H9 (cell line): ENCODE data around the gene WDR91. TPM values are rescaled to one million over a fixed set of nuclear protein-coding genes. Genes with fewer than 3 reads are reported as not detected.

Experiments
- DNase-seq: peaks from one replicate; pipeline ENCODE4 v3.0.0-alpha.2; 2017
- H2AFZ ChIP-seq: one replicate; pipeline ENCODE4 v1.6.1; 2013; ENCODE audit warnings: mild to moderate bottlenecking, low read length, control low read depth, moderate library complexity
- H2AK5ac ChIP-seq: 2 replicates; pipeline ENCODE4 v1.6.1; 2013; ENCODE audit warnings: low read length, control low read depth, mixed read lengths; ENCODE audit not compliant: insufficient read length
- H2BK120ac ChIP-seq: one replicate; pipeline ENCODE4 v1.6.1; 2013; ENCODE audit warnings: low read depth, mild to moderate bottlenecking, low read length, control low read depth, inconsistent platforms; ENCODE audit not compliant: poor library complexity, severe bottlenecking
- H2BK12ac ChIP-seq: 2 replicates; pipeline ENCODE4 v1.6.1; 2013; ENCODE audit warnings: low read length, control low read depth, mixed read lengths, low read depth; ENCODE audit not compliant: insufficient read length
- H2BK15ac ChIP-seq: 2 replicates; pipeline ENCODE4 v1.6.1; 2013; ENCODE audit warnings: low read depth, low read length, control low read depth
- H2BK20ac ChIP-seq: one replicate; pipeline ENCODE4 v1.6.1; 2013; ENCODE audit warnings: low read depth, mild to moderate bottlenecking, low read length, control low read depth, inconsistent platforms; ENCODE audit not compliant: poor library complexity, severe bottlenecking
- H2BK5ac ChIP-seq: 2 replicates; pipeline ENCODE4 v1.6.1; 2013; ENCODE audit warnings: low read length, control low read depth, mixed read lengths; ENCODE audit not compliant: insufficient read length
- H3K14ac ChIP-seq: 2 replicates; pipeline ENCODE4 v1.6.1; 2013; ENCODE audit warnings: low read length, control low read depth; ENCODE audit not compliant: insufficient read depth
- H3K18ac ChIP-seq: 2 replicates; pipeline ENCODE4 v1.6.1; 2013; ENCODE audit warnings: low read depth, mild to moderate bottlenecking, mixed read lengths, low read length, control low read depth; ENCODE audit not compliant: insufficient read length
- H3K23ac ChIP-seq: 2 replicates; pipeline ENCODE4 v1.6.1; 2013; ENCODE audit warnings: low read length, control low read depth, mixed read lengths, low read depth; ENCODE audit not compliant: insufficient read length
- H3K23me2 ChIP-seq: 2 replicates; pipeline ENCODE4 v1.6.1; 2013; ENCODE audit warnings: low read depth, mild to moderate bottlenecking, mixed read lengths, low read length, control low read depth; ENCODE audit not compliant: insufficient read length, poor library complexity, severe bottlenecking
- H3K27ac ChIP-seq: 2 replicates; pipeline ENCODE4 v1.5.1; 2013; ENCODE audit warnings: low read length, control low read depth, mixed read lengths, low read depth; ENCODE audit not compliant: insufficient read length
- H3K27me3 ChIP-seq: 2 replicates; pipeline ENCODE4 v1.6.1; 2013; ENCODE audit warnings: low read length, control low read depth, inconsistent platforms; ENCODE audit not compliant: insufficient read depth
- H3K4ac ChIP-seq: 2 replicates; pipeline ENCODE4 v1.6.1; 2013; ENCODE audit warnings: low read depth, mild to moderate bottlenecking, control low read depth, inconsistent platforms, low read length, moderate library complexity
- H3K4me1 ChIP-seq: 2 replicates; pipeline ENCODE4 v1.6.1; 2013; ENCODE audit warnings: low read length, control low read depth, inconsistent platforms; ENCODE audit not compliant: insufficient read depth
- H3K4me2 ChIP-seq: 2 replicates; pipeline ENCODE4 v1.6.1; 2013; ENCODE audit warnings: low read length, control low read depth, mixed read lengths; ENCODE audit not compliant: insufficient read length, insufficient read depth
- H3K56ac ChIP-seq: 2 replicates; pipeline ENCODE4 v1.6.1; 2013; ENCODE audit warnings: low read depth, mild to moderate bottlenecking, mixed read lengths, low read length, control low read depth; ENCODE audit not compliant: insufficient read length
- H3K79me1 ChIP-seq: 2 replicates; pipeline ENCODE4 v1.6.1; 2013; ENCODE audit warnings: low read depth, mild to moderate bottlenecking, moderate library complexity, low read length, control low read depth, inconsistent platforms; ENCODE audit not compliant: insufficient read depth, poor library complexity, severe bottlenecking
- H3K79me2 ChIP-seq: 2 replicates; pipeline ENCODE4 v1.6.1; 2013; ENCODE audit warnings: low read length, control low read depth, inconsistent platforms; ENCODE audit not compliant: insufficient read depth
- H3K9ac ChIP-seq: 2 replicates; pipeline ENCODE4 v1.6.1; 2013; ENCODE audit warnings: low read length, control low read depth, mixed read lengths; ENCODE audit not compliant: insufficient read length; ENCODE audit errors: extremely low read depth
- H3K9me3 ChIP-seq: one replicate; pipeline ENCODE4 v1.6.1; 2013; ENCODE audit warnings: low read depth, low read length, inconsistent platforms; ENCODE audit not compliant: control insufficient read depth
- H3T11ph ChIP-seq: one replicate; pipeline ENCODE4 v1.6.1; 2013; ENCODE audit warnings: mild to moderate bottlenecking, low read length, control low read depth, inconsistent platforms
- H4K20me1 ChIP-seq: one replicate; pipeline ENCODE4 v1.6.1; 2013; ENCODE audit not compliant: control insufficient read depth, insufficient read length, insufficient read depth
- H4K5ac ChIP-seq: 2 replicates; pipeline ENCODE4 v1.6.1; 2013; ENCODE audit warnings: low read depth, mild to moderate bottlenecking, mixed read lengths, low read length, control low read depth; ENCODE audit not compliant: insufficient read length
- H4K8ac ChIP-seq: replicated peaks from 2 replicates; pipeline ENCODE4 v1.6.1; 2013; ENCODE audit warnings: low read length, control low read depth, mixed read lengths, low read depth; ENCODE audit not compliant: insufficient read length
- H4K91ac ChIP-seq: 2 replicates; pipeline ENCODE4 v1.6.1; 2013; ENCODE audit warnings: low read depth, mild to moderate bottlenecking, moderate library complexity, mixed read lengths, low read length, control low read depth; ENCODE audit not compliant: insufficient read length
- H3K27ac Mint-ChIP-seq, 3 experiments: 2 replicates in 2 of 3; 3 replicates in 1 of 3; pipeline ENCODE4 v1.8.0; 2020 to 2021; ENCODE audit warnings: mixed read lengths in 3 of 3, mild to moderate bottlenecking in 1 of 3, moderate library complexity in 1 of 3
- H3K27me3 Mint-ChIP-seq: 2 replicates; pipeline ENCODE4 v1.8.0; 2021; ENCODE audit warnings: low read depth, mild to moderate bottlenecking, moderate library complexity, mixed read lengths
- H3K36me3 Mint-ChIP-seq, 3 experiments: 2 replicates in 2 of 3; 3 replicates in 1 of 3; pipeline ENCODE4 v1.8.0; 2020 to 2021; ENCODE audit warnings: low read depth in 3 of 3, mixed read lengths in 3 of 3; ENCODE audit not compliant: insufficient read depth in 1 of 3
- H3K4me1 Mint-ChIP-seq, 2 experiments: 2 replicates each; pipeline ENCODE4 v1.8.0; 2020; ENCODE audit warnings: mixed read lengths in 2 of 2
- H3K4me3 Mint-ChIP-seq, 2 experiments: 2 replicates in 1 of 2; 3 replicates in 1 of 2; pipeline ENCODE4 v1.8.0; 2020 to 2021; ENCODE audit warnings: mild to moderate bottlenecking in 2 of 2, mixed read lengths in 2 of 2, moderate library complexity in 1 of 2
- H3K9me3 Mint-ChIP-seq, 2 experiments: 2 replicates in 1 of 2; 3 replicates in 1 of 2; pipeline ENCODE4 v1.8.0; 2020; ENCODE audit warnings: mild to moderate bottlenecking in 2 of 2, mixed read lengths in 2 of 2, moderate library complexity in 1 of 2
- WGBS: extraction: QIAGEN DNeasy Blood & Tissue Kit; methylation state at CpG from one replicate; pipeline ENCODE4 v1.1.7; 2013; ENCODE audit warnings: missing lambda C conversion rate, low lambda C conversion rate, mixed read lengths; ENCODE audit not compliant: insufficient read length; ENCODE audit errors: extremely low coverage; 5-methylcytosine and 5-hydroxymethylcytosine counted together
- total RNA-seq: library from RNA; stranded (reverse); gene quantifications from 2 replicates; pipeline ENCODE4 v1.2.1, GENCODE V29; 2021
- TF ChIP-seq, protein P1 (sequence below): fragments of 200-600 bp; sonication (generic); conservative IDR thresholded peaks from 3 replicates; pipeline ENCODE4 v1.8.0; 2021; ENCODE audit warnings: antibody characterized with exemption, mild to moderate bottlenecking

WDR91 gene
- total RNA-seq, 1 experiment from 2014 or later: 9.4 TPM

DNA sequence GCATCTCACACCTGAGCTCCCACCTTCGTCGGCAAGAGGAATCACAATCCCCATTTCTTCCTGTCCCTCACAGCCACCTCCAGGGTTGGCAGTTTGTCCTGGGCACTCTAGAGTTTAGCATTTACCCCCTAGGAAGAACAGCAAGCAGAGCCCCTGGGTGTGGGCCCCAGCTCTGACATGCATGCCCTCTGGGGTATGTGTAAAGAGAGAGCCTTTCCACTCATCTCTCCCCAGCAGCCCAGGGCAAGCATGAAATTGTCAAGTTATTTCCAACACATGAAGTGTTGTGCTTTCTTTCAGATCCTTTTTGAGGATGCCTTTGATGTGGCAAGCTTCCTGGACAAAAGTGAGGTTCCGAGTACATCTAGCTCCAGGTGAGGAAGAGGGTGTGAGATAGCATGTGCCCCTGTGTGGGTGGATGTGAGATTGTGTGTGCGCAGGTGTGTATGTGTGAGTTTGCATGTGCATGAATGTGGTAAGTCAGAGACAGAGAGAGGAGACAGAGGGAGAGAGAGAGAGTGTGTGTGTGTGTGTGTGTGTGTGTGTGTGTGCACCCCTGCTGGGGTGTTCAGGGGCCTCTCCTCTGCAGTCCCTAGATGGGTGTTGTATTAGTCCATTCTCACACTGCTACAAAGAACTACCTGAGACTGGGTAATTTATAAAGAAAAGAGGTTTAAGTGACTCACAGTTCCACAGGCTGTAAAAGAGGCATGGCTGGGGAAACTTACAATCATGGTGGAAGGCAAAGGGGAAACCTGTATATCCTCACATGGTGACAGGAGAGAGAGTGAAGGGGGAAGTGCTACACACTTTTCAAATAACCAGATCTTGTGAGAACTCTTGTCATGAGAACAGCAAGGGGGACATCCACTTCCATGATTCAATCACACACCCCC, 40.4 kb upstream of the WDR91 start:
- Histone ChIP-seq H3K4ac (no peak overlapping the region), H4K8ac (no peak overlapping the region), H3K79me1 (no peaks in the 10 kb centered on the region), H2AK5ac (no peak overlapping the region), H3K56ac (no peak overlapping the region), H2BK15ac (no peak overlapping the region), H4K91ac (no peak overlapping the region), H3K18ac (no peak overlapping the region), H2BK12ac (no peak overlapping the region), H3K27me3 (no peaks in the 10 kb centered on the region), H3K9me3 (no peaks in the 10 kb centered on the region), H3K27ac (no peak overlapping the region), H2AFZ (no peak overlapping the region), H3K14ac (no peak overlapping the region), H3K23me2 (no peaks in the 10 kb centered on the region), H3T11ph (no peak overlapping the region), H4K20me1 (no peaks in the 10 kb centered on the region), H2BK120ac (no peak overlapping the region), H2BK20ac (no peak overlapping the region), H3K9ac (no peak overlapping the region), H4K5ac (no peak overlapping the region), H2BK5ac (no peak overlapping the region), H3K4me2 (no peak overlapping the region), H3K4me1 (no peaks in the 10 kb centered on the region), H3K23ac (no peak overlapping the region), H3K79me2 (no peaks in the 10 kb centered on the region)
- Mint-ChIP-seq H3K27me3 (no peaks in the 10 kb centered on the region; the same call in none of the 2 replicates), H3K4me1 (peaks cover 3 to 4% of the 10 kb centered on the region in 2 experiments; a peak in 1 of 4 replicates), H3K9me3 (peaks cover 0 to 4% of the 10 kb centered on the region in 2 experiments; a peak in 2 of 5 replicates), H3K36me3 (no peaks in the 10 kb centered on the region; a peak in 2 of 7 replicates), H3K4me3 (no peak overlapping the region), H3K27ac (no peak overlapping the region; a peak in 2 of 7 replicates)
- no CpG with 5 or more reads among the region's 4 CpGs for WGBS
- no peak for DNase-seq
- TF ChIP-seq, protein P1, sequence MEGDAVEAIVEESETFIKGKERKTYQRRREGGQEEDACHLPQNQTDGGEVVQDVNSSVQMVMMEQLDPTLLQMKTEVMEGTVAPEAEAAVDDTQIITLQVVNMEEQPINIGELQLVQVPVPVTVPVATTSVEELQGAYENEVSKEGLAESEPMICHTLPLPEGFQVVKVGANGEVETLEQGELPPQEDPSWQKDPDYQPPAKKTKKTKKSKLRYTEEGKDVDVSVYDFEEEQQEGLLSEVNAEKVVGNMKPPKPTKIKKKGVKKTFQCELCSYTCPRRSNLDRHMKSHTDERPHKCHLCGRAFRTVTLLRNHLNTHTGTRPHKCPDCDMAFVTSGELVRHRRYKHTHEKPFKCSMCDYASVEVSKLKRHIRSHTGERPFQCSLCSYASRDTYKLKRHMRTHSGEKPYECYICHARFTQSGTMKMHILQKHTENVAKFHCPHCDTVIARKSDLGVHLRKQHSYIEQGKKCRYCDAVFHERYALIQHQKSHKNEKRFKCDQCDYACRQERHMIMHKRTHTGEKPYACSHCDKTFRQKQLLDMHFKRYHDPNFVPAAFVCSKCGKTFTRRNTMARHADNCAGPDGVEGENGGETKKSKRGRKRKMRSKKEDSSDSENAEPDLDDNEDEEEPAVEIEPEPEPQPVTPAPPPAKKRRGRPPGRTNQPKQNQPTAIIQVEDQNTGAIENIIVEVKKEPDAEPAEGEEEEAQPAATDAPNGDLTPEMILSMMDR: no peak
